Ovary (tissue), 9 donors: Measurements from ENCODE around the gene ATG5. TPM values are rescaled to one million over a fixed set of nuclear protein-coding genes. Genes with fewer than 3 reads are reported as not detected.
"Not testable (repeated sequence)": the region's sequence is repeated elsewhere in the genome, so short reads cannot be mapped to it uniquely, and the experiment has no call there.

Source experiments
- DNase-seq, 5 donors: peaks; one replicate each; pipeline ENCODE4 v3.0.0-alpha.2; 2019 to 2020
- H3K27ac ChIP-seq, 2 donors: fragments of 200-600 bp; one replicate each; pipeline versions ENCODE4 v1.5.1 to v1.8.0; 2019 to 2022
- H3K27me3 ChIP-seq: fragments of 200-600 bp; one replicate; pipeline ENCODE4 v1.8.0; 2022
- H3K36me3 ChIP-seq: fragments of 200-600 bp; sonication (generic); one replicate; pipeline ENCODE4 v1.5.1; 2019
- H3K4me1 ChIP-seq: one replicate; pipeline ENCODE4 v1.8.1; 2013; ENCODE audit warnings: mild to moderate bottlenecking, moderate library complexity; ENCODE audit not compliant: insufficient read depth
- H3K4me3 ChIP-seq: fragments of 200-600 bp; sonication (generic); one replicate; pipeline ENCODE4 v1.5.1; 2017
- H3K9me3 ChIP-seq, 2 donors: fragments of 200-600 bp in 1 of 2; sonication (generic) in 1 of 2; one replicate each; pipeline versions ENCODE4 v1.5.1 to v1.8.1; 2013 to 2019; ENCODE audit warnings: mild to moderate bottlenecking in 1 of 2, moderate library complexity in 1 of 2
- EP300 ChIP-seq: sonication (generic); formaldehyde crosslinking; IDR thresholded peaks from one replicate; pipeline ENCODE4 v1.6.1; 2017; ENCODE audit warnings: antibody characterized with exemption
- POLR2A ChIP-seq: fragments of 450-650 bp; IDR thresholded peaks from one replicate; pipeline ENCODE4 v1.6.1; 2017; ENCODE audit warnings: antibody characterized with exemption, mild to moderate bottlenecking, moderate library complexity
- WGBS, 3 donors: extraction: QIAGEN DNeasy Blood & Tissue Kit in 1 of 3; methylation state at CpG; one replicate each; pipeline versions ENCODE4 v1.1.5 to v1.1.7; 2013 to 2017; 5-methylcytosine and 5-hydroxymethylcytosine counted together
- intact Hi-C, 4 donors: fragments of 100-400 bp; cut with DNase I; formaldehyde crosslinking; loops; one replicate each; pipeline versions ENCODE4 v1.11.0 to v1.15.1; 2022 to 2023
- polyA plus RNA-seq, 2 donors: library from polyadenylated mRNA; stranded (reverse); fragments of 200-250 nt in 1 of 2; fragments of 350-450 nt in 1 of 2; fragmentation: Illumina TruSeq in 1 of 2; extraction: RNeasy Lipid Tissue Mini Kit (QIAGEN cat#74804) in 1 of 2; gene quantifications; one replicate each; pipeline ENCODE4 v1.2.3, GENCODE V29; 2013 to 2014
- total RNA-seq, 7 donors: library from RNA; depleted of rRNA in 2 of 7; stranded (reverse); fragments of >200 nt in 2 of 7; fragmentation: NEBNext Ultra II Directional in 3 of 7; extraction: Animal tissue kit (Norgen Biotek cat#: 25700) in 3 of 7; gene quantifications; one replicate each; pipeline versions ENCODE4 v1.1.0 to v1.2.4, GENCODE V29; 2016 to 2023
- TF ChIP-seq, protein P1 (sequence below), 3 donors: fragments of 450-650 bp in 2 of 3; fragments of 200-600 bp in 1 of 3; IDR thresholded peaks; one replicate each; pipeline versions ENCODE4 v1.5.1 to v1.8.0; 2016 to 2022; ENCODE audit warnings: antibody characterized with exemption in 3 of 3, mild to moderate bottlenecking in 1 of 3
- donor health status: DM: no; HTN: no; CAD: no; lungs with moderate emphysema.
- donor health status: DM: no; HTN: no; CAD: no.
- donor health status: Bipolar disorder and iron deficiency.
- donor health status: DM: yes; HTN: yes; CAD: no.
- donor health status: DM: no; HTN: no; CAD: no.
- donor health status: DM: yes; HTN: yes; CAD: no.

ATG5 gene
- total and polyA plus RNA-seq, 9 donors = 17.3 to 35.2 (median 28.3) TPM

DNA sequence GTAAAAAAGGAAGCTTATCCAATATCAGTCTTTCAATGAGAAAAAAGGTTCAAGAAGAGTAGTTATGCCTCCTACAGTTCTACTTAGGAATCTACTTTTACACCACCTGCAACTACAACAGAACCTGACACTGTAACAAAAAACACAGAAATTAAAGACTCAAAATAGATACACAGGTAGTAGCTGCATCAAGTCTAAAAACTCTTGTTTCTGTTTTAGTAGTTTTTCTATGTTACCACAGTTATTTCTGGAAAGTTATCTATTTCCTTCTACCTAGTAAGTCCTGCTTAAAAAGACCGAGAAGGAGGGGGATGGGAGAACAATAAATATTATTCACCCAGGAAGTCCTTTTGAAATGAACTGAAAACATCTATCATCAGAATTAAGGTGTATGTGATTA is 52.5 kb downstream of the ATG5 start:
- H3K9me3 ChIP-seq = no peaks in the 10 kb centered on the region
- WGBS, 3 donors = 91 to 93% (median 92%) methylated on average over 1 of the region's 1 CpG
- H3K4me1 ChIP-seq = no peaks in the 10 kb centered on the region
- no peaks in the 10 kb centered on the region for H3K27me3 ChIP-seq
- no peak overlapping the region for H3K4me3 ChIP-seq
- intact Hi-C loops = no loop called here
- TF ChIP-seq, protein P1, sequence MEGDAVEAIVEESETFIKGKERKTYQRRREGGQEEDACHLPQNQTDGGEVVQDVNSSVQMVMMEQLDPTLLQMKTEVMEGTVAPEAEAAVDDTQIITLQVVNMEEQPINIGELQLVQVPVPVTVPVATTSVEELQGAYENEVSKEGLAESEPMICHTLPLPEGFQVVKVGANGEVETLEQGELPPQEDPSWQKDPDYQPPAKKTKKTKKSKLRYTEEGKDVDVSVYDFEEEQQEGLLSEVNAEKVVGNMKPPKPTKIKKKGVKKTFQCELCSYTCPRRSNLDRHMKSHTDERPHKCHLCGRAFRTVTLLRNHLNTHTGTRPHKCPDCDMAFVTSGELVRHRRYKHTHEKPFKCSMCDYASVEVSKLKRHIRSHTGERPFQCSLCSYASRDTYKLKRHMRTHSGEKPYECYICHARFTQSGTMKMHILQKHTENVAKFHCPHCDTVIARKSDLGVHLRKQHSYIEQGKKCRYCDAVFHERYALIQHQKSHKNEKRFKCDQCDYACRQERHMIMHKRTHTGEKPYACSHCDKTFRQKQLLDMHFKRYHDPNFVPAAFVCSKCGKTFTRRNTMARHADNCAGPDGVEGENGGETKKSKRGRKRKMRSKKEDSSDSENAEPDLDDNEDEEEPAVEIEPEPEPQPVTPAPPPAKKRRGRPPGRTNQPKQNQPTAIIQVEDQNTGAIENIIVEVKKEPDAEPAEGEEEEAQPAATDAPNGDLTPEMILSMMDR (IDR thresholded peaks at IDR 0.05) = no peak
- TF ChIP-seq EP300 (no peak), POLR2A (no peak)
- no peaks in the 10 kb centered on the region for H3K36me3 ChIP-seq
- no peak for DNase-seq
- H3K27ac ChIP-seq = no peak overlapping the region

DNA sequence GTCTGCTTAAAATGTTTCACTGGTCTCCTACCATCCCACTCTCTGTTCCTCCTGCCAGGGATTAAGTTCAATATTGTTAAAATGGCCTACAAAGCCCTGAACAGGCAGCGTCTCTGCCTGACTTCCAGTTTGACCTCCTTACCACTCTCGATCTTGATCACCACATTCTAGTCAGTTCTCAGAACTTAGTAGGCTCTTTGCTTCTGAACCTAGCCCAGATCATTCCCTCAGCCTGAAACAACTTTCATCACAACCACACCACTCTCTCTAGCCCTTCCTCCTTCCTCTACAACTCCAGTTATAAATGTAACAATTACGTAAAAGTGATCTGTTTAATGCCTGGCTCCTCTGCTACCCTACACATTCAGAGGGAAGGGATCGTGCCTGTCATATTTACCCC is 53.3 kb downstream of the ATG5 start:
- intact Hi-C loops = no loop called here
- no peaks in the 10 kb centered on the region for H3K9me3 ChIP-seq

DNA sequence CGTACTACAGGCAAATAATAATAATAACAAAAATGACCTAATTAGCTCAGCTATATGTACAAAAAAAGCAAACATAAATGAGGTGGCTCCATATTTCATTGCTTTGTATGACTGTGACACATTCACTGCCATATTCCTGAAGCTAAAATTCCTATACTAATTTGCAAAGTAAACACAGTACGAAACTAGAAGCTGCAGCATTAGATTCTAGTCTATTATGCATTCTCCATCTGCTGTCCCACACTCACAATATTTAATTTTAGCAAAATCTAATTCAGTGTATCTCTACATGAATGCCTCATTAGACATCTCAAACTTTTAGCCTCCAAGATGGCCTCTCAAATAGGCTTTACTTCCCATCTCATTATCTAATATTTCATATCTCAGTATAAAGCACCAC is 55.1 kb downstream of the ATG5 start:
- intact Hi-C loops = no loop called here
- H3K27ac ChIP-seq = no peak overlapping the region
- no peak for DNase-seq
- H3K4me1 ChIP-seq = no peaks in the 10 kb centered on the region
- whole genome bisulfite sequencing, 3 donors = 77 to 90% (median 83%) methylated on average over 2 of the region's 2 CpGs
- H3K4me3 ChIP-seq = no peak overlapping the region
- no peaks in the 10 kb centered on the region for H3K36me3 ChIP-seq
- H3K27me3 ChIP-seq = no peaks in the 10 kb centered on the region
- H3K9me3 ChIP-seq = no peaks in the 10 kb centered on the region
- TF ChIP-seq, protein P1 (IDR thresholded peaks at IDR 0.05) = no peak

More for the DNA sequence above, 53.3 kb downstream of the ATG5 start:
- TF ChIP-seq, protein P1 (IDR thresholded peaks at IDR 0.05) = no peak
- TF ChIP-seq EP300 = no peak
- TF ChIP-seq POLR2A = no peak
- no peaks in the 10 kb centered on the region for H3K27me3 ChIP-seq
- no peak for DNase-seq
- H3K4me1 ChIP-seq = no peaks in the 10 kb centered on the region
- H3K4me3 ChIP-seq = no peak overlapping the region
- no peak overlapping the region for H3K27ac ChIP-seq
- 93 to 99% (median 97%) methylated on average over 4 of the region's 4 CpGs for WGBS, 3 donors
- H3K36me3 ChIP-seq = no peaks in the 10 kb centered on the region

DNA sequence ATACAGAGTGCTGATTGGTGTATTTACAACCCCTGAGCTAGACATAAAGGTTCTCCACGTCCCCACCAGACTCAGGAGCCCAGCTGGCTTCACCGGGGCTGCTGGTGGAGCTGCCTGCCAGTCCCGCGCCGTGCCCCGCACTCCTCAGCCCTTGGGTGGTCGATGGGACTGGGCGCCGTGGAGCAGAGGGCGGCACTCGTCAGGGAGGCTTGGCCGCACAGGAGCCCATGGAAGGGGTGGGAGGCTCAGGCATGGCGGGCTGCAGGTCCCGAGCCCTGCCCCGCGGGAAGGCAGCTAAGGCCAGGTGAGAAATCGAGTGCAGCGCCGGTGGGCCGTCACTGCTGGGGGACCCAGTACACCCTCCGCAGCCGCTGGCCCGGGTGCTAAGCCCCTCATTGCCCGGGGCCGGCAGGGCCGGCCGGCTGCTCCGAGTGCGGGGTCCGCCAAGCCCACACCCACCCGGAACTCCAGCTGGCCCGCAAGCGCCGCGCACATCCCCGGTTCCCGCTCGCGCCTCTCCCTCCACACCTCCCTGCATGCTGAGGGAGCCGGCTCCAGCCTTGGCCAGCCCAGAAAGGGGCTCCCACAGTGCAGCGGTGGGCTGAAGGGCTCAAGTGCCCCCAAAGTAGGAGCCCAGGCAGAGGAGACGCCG is 56.2 kb downstream of the ATG5 start:
- H3K27me3 ChIP-seq, H3K4me1 ChIP-seq, intact Hi-C loops, H3K4me3 ChIP-seq, H3K27ac ChIP-seq, H3K9me3 ChIP-seq, DNase-seq, H3K36me3 ChIP-seq: not testable (repeated sequence)
- WGBS, 3 donors = 97% methylated on average over 43 of the region's 43 CpGs

DNA sequence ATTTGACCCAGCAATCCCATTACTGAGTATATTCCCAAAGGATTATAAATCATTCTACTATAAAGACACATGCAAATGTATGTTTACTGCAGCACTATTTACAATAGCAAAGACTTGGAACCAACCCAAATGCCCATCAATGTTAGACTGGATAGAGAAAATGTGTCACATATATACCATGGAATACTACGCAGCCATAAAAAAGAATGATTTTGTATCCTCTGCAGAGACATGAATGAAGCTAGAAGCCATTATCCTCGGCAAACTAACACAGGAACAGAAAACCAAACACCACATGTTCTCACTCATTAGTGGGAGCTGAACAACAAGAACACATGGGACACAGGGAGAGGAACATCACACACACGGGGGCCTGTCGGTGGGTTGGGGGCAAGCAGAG is 57.1 kb downstream of the ATG5 start:
- H3K27ac ChIP-seq, H3K4me3 ChIP-seq, H3K4me1 ChIP-seq, intact Hi-C loops, H3K27me3 ChIP-seq, DNase-seq, H3K36me3 ChIP-seq, H3K9me3 ChIP-seq: not testable (repeated sequence)
- 93 to 97% (median 96%) methylated on average over 4 of the region's 4 CpGs for WGBS, 3 donors

DNA sequence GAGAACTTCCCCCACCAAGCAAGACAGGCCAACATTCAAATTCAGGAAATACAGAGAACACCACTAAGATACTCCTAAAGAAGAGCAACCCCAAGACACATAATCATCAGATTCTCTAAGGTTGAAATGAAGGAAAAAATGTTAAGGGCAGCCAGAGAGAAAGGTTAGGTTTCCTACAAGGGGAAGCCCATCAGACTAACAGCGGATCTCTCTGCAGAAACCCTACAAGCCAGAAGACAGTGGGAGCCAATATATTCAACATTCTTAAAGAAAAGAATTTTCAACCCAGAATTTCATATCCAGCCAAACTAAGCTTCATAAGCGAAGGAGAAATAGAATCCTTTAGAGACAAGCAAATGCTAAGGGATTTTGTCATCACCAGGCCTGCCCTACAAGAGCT is 61.1 kb downstream of the ATG5 start:
- H3K9me3 ChIP-seq, H3K27ac ChIP-seq, H3K36me3 ChIP-seq, DNase-seq, intact Hi-C loops, H3K27me3 ChIP-seq, H3K4me3 ChIP-seq, H3K4me1 ChIP-seq: not testable (repeated sequence)
- WGBS, 3 donors = 92 to 98% (median 97%) methylated on average over 2 of the region's 2 CpGs

DNA sequence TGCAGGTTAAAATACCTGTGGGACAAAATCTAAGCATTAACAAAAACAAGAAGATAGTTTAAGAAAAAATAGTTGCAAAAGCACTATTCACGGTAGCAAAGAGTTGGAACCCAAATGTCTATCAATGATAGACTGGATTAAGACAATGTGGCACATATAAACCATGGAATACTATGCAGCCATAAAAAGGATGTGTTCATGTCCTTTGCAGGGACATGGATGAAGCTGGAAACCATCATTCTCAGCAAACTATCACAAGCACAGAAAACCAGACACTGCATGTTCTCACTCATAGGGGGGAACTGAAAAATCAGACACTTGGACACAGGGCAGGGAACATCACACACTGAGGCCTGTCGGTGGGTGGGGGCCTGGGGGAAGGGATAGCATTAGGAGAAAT is 65.8 kb downstream of the ATG5 start:
- H3K9me3 ChIP-seq, intact Hi-C loops, DNase-seq, H3K4me3 ChIP-seq, H3K36me3 ChIP-seq, H3K4me1 ChIP-seq, H3K27me3 ChIP-seq, H3K27ac ChIP-seq: not testable (repeated sequence)
- 95 to 99% (median 97%) methylated on average over 2 of the region's 2 CpGs for WGBS, 3 donors
